Fibroblast of the aortic adventitia (primary cell): ENCODE data around the gene ENDOD1. TPM values are rescaled to one million over a fixed set of nuclear protein-coding genes. Genes with fewer than 3 reads are reported as not detected.

Experiments used
- DNase-seq: peaks from one replicate; pipeline ENCODE4 v3.0.0-alpha.2; 2010; ENCODE audit warnings: low read depth
- H3K4me3 ChIP-seq: 2 replicates; pipeline ENCODE4 v1.5.1; 2011; ENCODE audit warnings: low read depth, mild to moderate bottlenecking, control low read depth, low read length, moderate library complexity
- CTCF ChIP-seq: IDR thresholded peaks from 2 replicates; pipeline ENCODE4 v1.5.1; 2011; ENCODE audit warnings: mild to moderate bottlenecking, low read length, control low read depth, inconsistent platforms; ENCODE audit not compliant: insufficient read depth
- total RNA-seq: library from RNA; depleted of rRNA; stranded (reverse); fragments of >200 nt; gene quantifications from 2 replicates; pipeline ENCODE4 v1.2.3, GENCODE V29; 2012; ENCODE audit warnings: low replicate concordance

ENDOD1 gene
- total RNA-seq, 1 donor: 39.8 TPM

GRCh38 chr11:95054356-95054755 is 35.3 kb upstream of the ENDOD1 start:
- H3K4me3 ChIP-seq: no peak overlapping the region
- DNase-seq: no peak
- TF ChIP-seq CTCF: no peak

DNA sequence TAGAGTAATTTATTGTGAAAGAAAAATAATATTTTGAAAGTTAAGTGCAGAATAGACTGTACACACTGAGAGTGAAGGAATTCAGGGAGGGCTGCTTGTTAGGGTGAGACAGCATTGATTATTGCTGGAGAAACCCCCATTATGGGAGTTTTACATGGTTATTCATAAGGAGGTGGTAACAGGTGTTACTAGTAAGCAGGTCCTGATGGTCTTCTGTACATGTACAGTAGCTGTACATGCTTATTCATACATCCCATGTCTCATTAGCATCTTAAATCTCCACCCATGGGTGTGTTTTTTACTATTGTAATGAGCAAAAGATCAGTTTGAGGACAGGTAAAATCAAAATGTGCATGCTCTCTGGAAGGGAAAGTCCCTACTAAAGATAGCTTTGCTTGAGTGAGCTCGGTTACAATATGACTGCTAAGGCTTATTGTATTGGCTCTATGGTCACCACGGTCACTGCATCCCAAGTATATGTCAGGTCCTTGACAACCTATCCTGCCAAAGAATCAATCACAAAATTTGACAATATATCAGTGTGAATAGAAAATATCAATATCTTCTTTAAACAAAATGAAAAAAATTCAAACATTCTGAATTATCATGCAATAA is 34.3 kb upstream of the ENDOD1 start:
- H3K4me3 ChIP-seq: no peak overlapping the region
- no peak for DNase-seq
- TF ChIP-seq CTCF: no peak

- H3K4me3 ChIP-seq: no peak overlapping the region
- no peak for DNase-seq
- TF ChIP-seq CTCF: no peak
These were observed 31.7 kb upstream of the ENDOD1 start for GRCh38 chr11:95057959-95058358.

GRCh38 chr11:95058621-95059020 is 31.0 kb upstream of the ENDOD1 start:
- no peak for TF ChIP-seq CTCF
- DNase-seq: no peak
- no peak overlapping the region for H3K4me3 ChIP-seq

DNA sequence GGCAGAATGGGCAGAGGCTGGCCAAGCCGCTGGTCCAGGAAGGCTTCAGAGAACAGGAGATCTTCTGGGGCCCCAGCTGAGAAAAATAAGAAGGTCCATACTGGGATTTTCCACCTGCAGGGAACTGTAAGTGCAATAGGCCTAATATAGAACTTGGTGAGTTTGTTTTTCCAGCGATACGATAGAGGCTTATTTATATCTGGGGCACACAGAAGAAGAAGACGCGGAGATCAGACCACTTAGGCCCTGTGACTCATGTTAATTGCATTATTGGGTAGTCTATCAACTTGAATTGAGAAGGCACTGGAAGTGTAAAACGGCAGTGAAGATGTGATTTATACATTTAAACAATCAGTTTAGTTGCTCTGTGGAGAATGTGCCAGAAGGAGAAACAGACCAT is 30.6 kb upstream of the ENDOD1 start:
- no peak overlapping the region for H3K4me3 ChIP-seq
- no peak for TF ChIP-seq CTCF
- DNase-seq: no peak

DNA sequence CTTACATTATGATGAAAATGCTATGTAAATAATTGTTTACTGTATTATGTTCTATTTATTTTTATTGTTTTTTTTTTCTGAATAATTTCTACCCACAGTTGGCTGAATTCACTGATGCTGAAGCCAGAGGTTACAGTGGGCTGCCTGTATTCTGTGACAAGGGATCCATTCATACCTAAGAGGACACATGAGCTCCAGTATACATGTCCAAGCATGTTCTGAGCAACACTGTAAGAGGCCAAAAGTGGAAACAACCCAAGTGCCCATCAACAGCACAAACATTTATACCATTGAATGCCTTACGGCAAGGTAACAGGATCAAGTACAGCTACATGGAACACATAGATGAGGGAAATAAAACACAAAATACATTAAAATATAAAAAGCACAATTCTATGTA is 24.3 kb upstream of the ENDOD1 start:
- TF ChIP-seq CTCF: no peak
- H3K4me3 ChIP-seq: no peak overlapping the region
- DNase-seq: no peak

DNA sequence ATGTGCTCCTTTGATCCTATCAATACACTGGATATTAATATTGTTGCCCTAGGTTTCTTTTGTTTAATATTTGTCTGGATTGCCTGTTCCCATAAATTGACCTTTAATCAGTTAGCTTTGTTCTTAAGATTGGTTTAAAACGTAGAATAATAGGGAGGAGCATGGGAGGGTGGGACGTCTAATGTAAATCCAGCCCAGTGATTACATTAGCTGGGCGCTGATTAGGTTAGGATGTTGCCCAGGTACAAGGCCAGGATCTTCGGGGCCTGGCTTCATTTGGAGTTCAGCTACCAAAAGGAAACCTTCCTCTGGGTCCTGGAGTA is 23.0 kb upstream of the ENDOD1 start, which contains the start of gene SRSF8:
SRSF8 (plus strand) TSS at position 204 of the 323 bp plus-strand sequence. CDS start 308 bp downstream, outside the sequence.
- no peak for TF ChIP-seq CTCF
- H3K4me3 ChIP-seq: peak within 1 kb of the TSS; percentile 89
- DNase-seq: no peak
